ENCODE measurements around the gene CPEB2. TPM values are rescaled to one million over a fixed set of nuclear protein-coding genes. Genes with fewer than 3 reads are reported as not detected.

Gene CPEB2
- total RNA-seq, 1 donor, result 45.6 TPM

- H3K4me3 ChIP-seq (ENCODE audit: low read depth, low read length), result no peak overlapping the region
- no peak for DNase-seq (ENCODE audit: low read depth)
- TF ChIP-seq CTCF (IDR thresholded peaks at IDR 0.05; ENCODE audit: insufficient read depth, low read length), result no peak
Measured at GRCh38 chr4:15106399-15106798, 104.1 kb downstream of the CPEB2 start.

DNA sequence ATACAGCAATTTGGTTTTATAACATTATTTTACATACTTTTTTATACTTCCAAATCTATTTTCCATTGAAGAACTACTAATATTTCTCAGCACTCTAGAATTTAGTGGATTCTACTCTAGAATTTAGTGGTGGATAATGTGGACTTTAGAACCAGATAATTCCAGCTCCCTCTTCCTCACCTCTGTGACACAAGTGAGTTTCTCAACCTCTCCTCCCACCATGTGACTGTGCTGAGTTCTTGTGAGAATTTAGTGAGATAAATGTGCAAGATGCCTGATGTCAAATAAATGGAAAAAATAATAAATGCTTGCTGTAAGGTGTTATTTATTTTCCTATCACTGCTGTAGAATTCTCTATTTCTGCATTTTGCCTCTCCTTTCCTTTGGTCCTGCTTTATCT is 107.3 kb downstream of the CPEB2 start:
- no peak for TF ChIP-seq CTCF (IDR thresholded peaks at IDR 0.05; ENCODE audit: insufficient read depth, low read length)
- DNase-seq (ENCODE audit: low read depth), result no peak

DNA sequence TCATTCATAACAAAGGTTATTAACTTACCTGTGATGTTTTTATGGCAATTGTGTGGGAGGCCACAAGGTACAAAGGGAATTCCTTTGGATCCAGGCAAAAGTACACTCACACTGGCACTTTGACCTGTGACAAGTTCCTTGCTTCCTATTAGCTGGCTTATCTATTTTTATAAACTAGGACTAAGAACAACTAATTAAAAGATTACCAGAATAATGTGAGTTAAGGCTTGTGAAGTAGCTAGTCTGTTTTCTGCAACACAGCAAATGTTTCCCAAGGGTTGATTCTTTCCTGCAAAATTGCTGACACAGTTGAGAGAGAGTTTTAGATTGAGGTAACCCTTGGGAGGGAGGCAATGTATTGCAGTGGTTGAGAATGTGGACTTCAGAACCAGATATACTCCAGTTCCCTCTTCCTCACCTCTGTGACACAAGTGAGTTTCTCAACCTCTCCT is 107.9 kb downstream of the CPEB2 start:
- DNase-seq (ENCODE audit: low read depth), result no peak
- no peak overlapping the region for H3K4me3 ChIP-seq (ENCODE audit: low read depth, low read length)
- TF ChIP-seq CTCF (IDR thresholded peaks at IDR 0.05; ENCODE audit: insufficient read depth, low read length), result no peak

More for the DNA sequence above, 107.3 kb downstream of the CPEB2 start:
- H3K4me3 ChIP-seq (ENCODE audit: low read depth, low read length), result no peak overlapping the region

- DNase-seq (ENCODE audit: low read depth), result no peak
- H3K4me3 ChIP-seq (ENCODE audit: low read depth, low read length), result no peak overlapping the region
- no peak for TF ChIP-seq CTCF (IDR thresholded peaks at IDR 0.05; ENCODE audit: insufficient read depth, low read length)
Measured at GRCh38 chr4:15116509-15117079, 114.3 kb downstream of the CPEB2 start.

DNA sequence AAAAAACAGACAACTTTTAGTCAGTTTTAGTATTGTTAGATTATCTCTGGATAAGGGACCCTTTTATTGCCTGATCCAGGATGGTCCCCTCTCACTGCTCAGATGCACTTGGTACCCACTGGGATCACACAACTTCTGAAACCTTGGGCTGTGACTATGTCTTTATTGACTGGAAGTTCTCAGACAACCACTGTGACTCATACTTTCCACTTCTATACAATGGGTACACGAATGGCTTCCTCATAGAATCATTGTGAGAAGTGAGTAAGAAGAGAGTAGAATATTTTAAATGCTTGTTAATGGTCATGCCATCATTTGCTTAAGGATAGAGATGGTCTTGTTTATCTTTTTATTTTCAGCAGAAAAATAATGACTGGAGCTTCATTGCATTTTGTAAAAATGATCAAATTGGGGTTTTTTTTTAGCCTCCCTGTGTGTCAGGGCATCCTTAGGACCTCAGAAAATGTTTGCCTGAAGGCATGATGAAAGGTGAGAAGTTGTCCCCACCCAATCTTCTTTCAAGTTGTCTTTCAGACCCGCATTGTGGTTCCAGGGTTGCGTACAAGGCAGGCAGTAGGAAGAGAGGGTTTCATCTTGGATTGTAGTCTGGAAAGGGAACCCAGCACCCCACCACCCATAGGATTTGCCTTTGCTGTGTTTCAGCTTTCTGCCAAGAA is 115.1 kb downstream of the CPEB2 start:
- H3K4me3 ChIP-seq (ENCODE audit: low read depth, low read length), result no peak overlapping the region
- no peak for DNase-seq (ENCODE audit: low read depth)
- no peak for TF ChIP-seq CTCF (IDR thresholded peaks at IDR 0.05; ENCODE audit: insufficient read depth, low read length)

- no peak for TF ChIP-seq CTCF (IDR thresholded peaks at IDR 0.05; ENCODE audit: insufficient read depth, low read length)
- no peak for DNase-seq (ENCODE audit: low read depth)
- H3K4me3 ChIP-seq (ENCODE audit: low read depth, low read length), result no peak overlapping the region
Measured at GRCh38 chr4:15118292-15118691, 116.0 kb downstream of the CPEB2 start.

Measured in fibroblast of the aortic adventitia (primary cell).